ENCODE data around the gene HLA-G. TPM values are rescaled to one million over a fixed set of nuclear protein-coding genes. Genes with fewer than 3 reads are reported as not detected.

HLA-G gene
- total and polyA plus RNA-seq, 2 donors (not counting 3 experiments of a cell fraction or from before 2014, with no cell fraction given): 0.24 TPM; not detected in 1

GRCh38 chr6:29813809-29814208 lies 13.8 kb upstream of the HLA-G start:
- Histone ChIP-seq H3K36me3 (ENCODE audit: control insufficient read depth in 2 of 2, extremely low read depth in 1 of 2, insufficient read depth in 2 of 2, low read length in 2 of 2) (no peaks in the 10 kb centered on the region), H3K27ac (ENCODE audit: insufficient read depth, low read depth, low read length) (no peak overlapping the region), H3K79me2 (ENCODE audit: control insufficient read depth, insufficient read depth, low read length) (no peaks in the 10 kb centered on the region), H3K4me3 (replicated peaks in 1 of 3; ENCODE audit: insufficient read depth in 1 of 3, low read depth in 1 of 3, low read length in 3 of 3) (no peak overlapping the region), H4K20me1 (replicated peaks; ENCODE audit: control insufficient read depth, extremely low read depth, insufficient read depth, low read length) (no peaks in the 10 kb centered on the region), H3K4me1 (ENCODE audit: control insufficient read depth, extremely low read depth, insufficient read depth, low read length) (no peaks in the 10 kb centered on the region), H3K9ac (replicated peaks; ENCODE audit: extremely low read depth, insufficient read depth, low read length) (no peak overlapping the region), H3K9me3 (replicated peaks; ENCODE audit: control insufficient read depth, insufficient read depth, low read length) (no peaks in the 10 kb centered on the region), H2AFZ (ENCODE audit: low read depth, low read length) (no peak overlapping the region), H3K9me1 (replicated peaks; ENCODE audit: control insufficient read depth, extremely low read depth, insufficient read depth, low read length) (no peaks in the 10 kb centered on the region), H3K4me2 (ENCODE audit: insufficient read depth, low read length) (no peak overlapping the region), H3K27me3 (ENCODE audit: control insufficient read depth in 2 of 2, insufficient read depth in 2 of 2, low read length in 2 of 2) (peaks cover 5 to 10% of the 10 kb centered on the region in 2 experiments)
- ChIA-PET POLR2A (no interaction called here), CTCF (no interaction called here)
- intact Hi-C loops (cut with micrococcal nuclease): no loop called here
- dilution Hi-C loops (cut with MboI; ENCODE audit: extremely low pct_ligation_motif_present, low sequenced_read_pairs): no loop called here
- BruUV-seq (replicated peaks): no TSS peak
- TF ChIP-seq POLR2AphosphoS5 (IDR thresholded peaks at IDR 0.05; ENCODE audit: insufficient read depth, low read depth, low read length): no peak
- no peak for FAIRE-seq
- no peak for DNase-seq (ENCODE audit: low read depth, low spot score)

DNA sequence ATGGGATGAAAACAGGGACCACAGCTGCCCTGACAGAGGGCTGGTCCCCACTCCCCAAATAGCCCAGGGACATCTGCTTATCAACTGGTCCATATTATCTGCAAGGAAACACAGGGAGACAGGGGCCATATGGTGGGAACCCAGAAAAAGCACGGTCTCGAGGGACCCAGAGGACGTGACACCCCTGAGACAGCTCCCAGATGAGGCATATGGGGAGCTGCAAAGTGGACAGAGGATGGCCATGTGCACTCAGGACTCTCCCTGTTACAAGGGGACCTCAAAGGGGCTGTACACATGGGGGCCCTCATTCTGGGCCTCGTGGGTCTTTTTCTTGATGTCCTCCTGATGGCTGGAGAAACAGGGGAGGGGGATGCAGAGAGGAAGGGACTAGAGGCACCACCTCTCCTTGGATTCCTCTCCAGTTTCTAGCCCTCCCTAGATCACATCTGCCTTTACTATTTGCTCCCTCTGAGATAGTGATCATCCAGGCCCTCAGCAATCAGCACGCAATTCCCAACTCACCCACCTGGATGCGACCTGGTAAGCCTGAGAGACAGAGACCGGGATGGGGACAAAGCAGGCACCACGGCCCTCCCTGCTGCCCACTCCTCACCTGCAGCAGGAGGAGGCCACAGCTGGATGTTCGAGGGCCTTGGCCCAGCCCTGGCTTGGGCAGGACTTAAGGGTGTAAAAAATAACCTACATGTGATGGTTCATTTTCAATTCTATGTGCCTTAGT lies 13.1 kb upstream of the HLA-G start:
- no peaks in the 10 kb centered on the region for H4K20me1 ChIP-seq (replicated peaks; ENCODE audit: control insufficient read depth, extremely low read depth, insufficient read depth, low read length)
- no peak for DNase-seq (ENCODE audit: low read depth, low spot score)
- H3K4me1 ChIP-seq (ENCODE audit: control insufficient read depth, extremely low read depth, insufficient read depth, low read length): no peaks in the 10 kb centered on the region
- no peaks in the 10 kb centered on the region for H3K9me3 ChIP-seq (replicated peaks; ENCODE audit: control insufficient read depth, insufficient read depth, low read length)
- intact Hi-C loops (cut with micrococcal nuclease) (no loop called here), dilution Hi-C loops (cut with MboI; ENCODE audit: extremely low pct_ligation_motif_present, low sequenced_read_pairs) (no loop called here)
- H2AFZ ChIP-seq (ENCODE audit: low read depth, low read length): no peak overlapping the region
- no peak for FAIRE-seq
- peaks cover 5 to 6% of the 10 kb centered on the region in 2 experiments for H3K27me3 ChIP-seq (ENCODE audit: control insufficient read depth in 2 of 2, insufficient read depth in 2 of 2, low read length in 2 of 2)
- H3K4me3 ChIP-seq (replicated peaks in 1 of 3; ENCODE audit: insufficient read depth in 1 of 3, low read depth in 1 of 3, low read length in 3 of 3): no peak overlapping the region
- ChIA-PET CTCF (no interaction called here), POLR2A (no interaction called here)
- H3K36me3 ChIP-seq (ENCODE audit: control insufficient read depth in 2 of 2, extremely low read depth in 1 of 2, insufficient read depth in 2 of 2, low read length in 2 of 2): no peaks in the 10 kb centered on the region
- H3K27ac ChIP-seq (ENCODE audit: insufficient read depth, low read depth, low read length): no peak overlapping the region
- H3K9ac ChIP-seq (replicated peaks; ENCODE audit: extremely low read depth, insufficient read depth, low read length): no peak overlapping the region
- H3K4me2 ChIP-seq (ENCODE audit: insufficient read depth, low read length): no peak overlapping the region
- no peak for TF ChIP-seq FOS (IDR thresholded peaks at IDR 0.05; ENCODE audit: borderline replicate concordance, insufficient read depth, low read length)
- no peak for TF ChIP-seq CTCF (IDR thresholded peaks at IDR 0.05; ENCODE audit: extremely low read depth in 1 of 2, insufficient read depth in 1 of 2, low read depth in 1 of 2, low read length in 2 of 2)
- no peak for TF ChIP-seq POLR2AphosphoS5 (IDR thresholded peaks at IDR 0.05; ENCODE audit: insufficient read depth, low read depth, low read length)
- TF ChIP-seq MAX (IDR thresholded peaks at IDR 0.05; ENCODE audit: insufficient read depth, insufficient read length): no peak
- TF ChIP-seq JUN (IDR thresholded peaks at IDR 0.05; ENCODE audit: borderline replicate concordance, insufficient read depth, insufficient read length, low read depth): no peak
- TF ChIP-seq GATA2 (IDR thresholded peaks at IDR 0.05; ENCODE audit: insufficient read depth, insufficient read length, low read depth, low read length): no peak
- no peak for TF ChIP-seq POLR2A (IDR thresholded peaks at IDR 0.05; ENCODE audit: low read depth, low read length)
- TF ChIP-seq EZH2 (IDR thresholded peaks at IDR 0.05; ENCODE audit: borderline replicate concordance, low read depth, low read length, severe bottlenecking): no peak
- H3K79me2 ChIP-seq (ENCODE audit: control insufficient read depth, insufficient read depth, low read length): no peaks in the 10 kb centered on the region
- BruUV-seq (replicated peaks): no TSS peak
- H3K9me1 ChIP-seq (replicated peaks; ENCODE audit: control insufficient read depth, extremely low read depth, insufficient read depth, low read length): no peaks in the 10 kb centered on the region

Data from endothelial cell of umbilical vein (primary cell).